Cardiac muscle cell (in vitro differentiated cells and primary cell): ENCODE data around the gene RACK1. TPM values are rescaled to one million over a fixed set of nuclear protein-coding genes. Genes with fewer than 3 reads are reported as not detected.
A peak's percentile ranks its signal among the peaks of the same experiment; 100 is the strongest.

Experiments
- DNase-seq, 2 donors: peaks; one replicate each; pipeline versions ENCODE4 v3.0.0 to v3.0.0-alpha.2; 2010 to 2017; ENCODE audit warnings: low read depth in 1 of 2, low spot score in 1 of 2
- H3K27ac ChIP-seq: fragments of 200-600 bp; sonication (generic); 2 replicates; pipeline ENCODE4 v1.5.1; 2016
- H3K27me3 ChIP-seq: fragments of 200-600 bp; sonication (generic); 2 replicates; pipeline ENCODE4 v1.6.0; 2016; ENCODE audit warnings: control low read depth
- H3K36me3 ChIP-seq: fragments of 200-600 bp; sonication (generic); 2 replicates; pipeline ENCODE4 v1.5.1; 2016; ENCODE audit warnings: control low read depth
- H3K4me1 ChIP-seq: fragments of 200-600 bp; sonication (generic); 2 replicates; pipeline ENCODE4 v1.8.1; 2017; ENCODE audit warnings: low read depth, mild to moderate bottlenecking, mixed run types
- H3K4me3 ChIP-seq: fragments of 200-600 bp; sonication (generic); 2 replicates; pipeline ENCODE4 v1.5.1; 2016; ENCODE audit warnings: mild to moderate bottlenecking
- H3K9me3 ChIP-seq: fragments of 200-600 bp; sonication (generic); 2 replicates; pipeline ENCODE4 v1.5.1; 2017; ENCODE audit warnings: low read depth, mild to moderate bottlenecking, control low read depth
- CTCF ChIP-seq: IDR thresholded peaks from 2 replicates; pipeline ENCODE4 v1.5.1; 2012; ENCODE audit warnings: low read depth, mild to moderate bottlenecking, low read length
- polyA plus RNA-seq: library from polyadenylated mRNA; unstranded; fragments of >200 nt; fragmentation: Nextera tagmentation; extraction: Ambion mirVana; gene quantifications from 2 replicates; pipeline ENCODE4 v1.2.1, GENCODE V29; 2016
- total RNA-seq: library from RNA; depleted of rRNA; stranded (reverse); fragments of >200 nt; gene quantifications from 2 replicates; pipeline ENCODE4 v1.2.3, GENCODE V29; 2016

The RACK1 gene
- total and polyA plus RNA-seq, 2 experiments from 2014 or later, result 803 to 2,235 TPM

- Histone ChIP-seq H3K9me3 (no peaks in the 10 kb centered on the region), H3K36me3 (no peaks in the 10 kb centered on the region), H3K27me3 (no peaks in the 10 kb centered on the region), H3K4me1 (no peaks in the 10 kb centered on the region), H3K27ac (peak within 1 kb of the TSS; percentile 85), H3K4me3 (peak within 1 kb of the TSS; percentile 80)
- TF ChIP-seq CTCF, result no peak
- DNase-seq, result peak; percentile 98 to 99
Measured at GRCh38 chr5:181223058-181223728, 20.5 kb downstream of the RACK1 start, which contains the start of gene TRIM41. TRIM41 (plus strand) TSS chr5:181223281; CDS start chr5:181224000, 719 bp downstream.

- DNase-seq, result no peak
- H3K4me1 ChIP-seq, result no peaks in the 10 kb centered on the region
- H3K36me3 ChIP-seq, result no peaks in the 10 kb centered on the region
- H3K9me3 ChIP-seq, result no peaks in the 10 kb centered on the region
- TF ChIP-seq CTCF, result no peak
- no peaks in the 10 kb centered on the region for H3K27me3 ChIP-seq
- peak overlapping the region; percentile 80 for H3K4me3 ChIP-seq
- peak overlapping the region; percentile 39 for H3K27ac ChIP-seq
Measured at GRCh38 chr5:181222630-181223057, 21.1 kb downstream of the RACK1 start.

GRCh38 chr5:181221792-181222629, 21.7 kb downstream of the RACK1 start:
- no peak for TF ChIP-seq CTCF
- peak; percentile 82 to 93 for DNase-seq
- no peaks in the 10 kb centered on the region for H3K36me3 ChIP-seq
- H3K9me3 ChIP-seq, result no peaks in the 10 kb centered on the region
- H3K27ac ChIP-seq, result peak overlapping the region; percentile 39
- no peaks in the 10 kb centered on the region for H3K27me3 ChIP-seq
- H3K4me1 ChIP-seq, result no peaks in the 10 kb centered on the region
- peak overlapping the region; percentile 80 for H3K4me3 ChIP-seq

DNA sequence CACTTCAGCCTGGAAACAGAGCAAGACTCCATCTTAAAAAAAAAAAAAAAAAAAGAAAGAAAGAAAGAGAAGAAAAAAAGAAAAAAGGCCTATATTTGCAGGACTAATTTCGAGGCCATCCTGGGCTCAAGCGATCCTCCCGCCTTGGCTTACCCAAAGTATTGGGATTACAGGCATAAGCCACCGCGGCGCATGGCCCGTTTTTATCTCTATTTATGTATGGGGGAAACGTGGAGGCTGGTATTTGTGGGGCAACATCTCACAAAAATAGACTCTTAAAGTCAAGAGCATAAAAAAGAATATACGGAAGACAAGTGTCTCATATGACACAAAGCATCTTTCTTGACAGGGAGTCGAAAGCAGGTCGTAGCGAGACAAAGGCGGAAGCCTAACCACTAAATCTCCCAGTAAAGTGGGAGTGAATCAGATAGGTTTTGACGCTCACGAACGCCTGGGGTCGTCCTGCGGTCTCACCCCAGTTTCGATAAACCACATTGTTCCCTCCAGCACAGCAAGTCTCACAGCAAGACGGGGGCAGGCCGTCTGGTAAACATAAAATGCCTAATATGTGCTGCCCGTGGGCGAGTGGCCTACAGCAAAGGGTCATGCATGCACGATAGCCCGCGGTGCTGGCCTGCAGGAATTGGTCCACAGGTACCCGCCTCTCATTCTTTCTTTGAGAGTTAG, 22.5 kb downstream of the RACK1 start:
- peak overlapping the region; percentile 39 for H3K27ac ChIP-seq
- peak overlapping the region; percentile 80 for H3K4me3 ChIP-seq
- H3K36me3 ChIP-seq, result no peaks in the 10 kb centered on the region
- no peaks in the 10 kb centered on the region for H3K4me1 ChIP-seq
- DNase-seq, result no peak
- no peak for TF ChIP-seq CTCF
- peaks cover 5% of the 10 kb centered on the region for H3K27me3 ChIP-seq
- no peaks in the 10 kb centered on the region for H3K9me3 ChIP-seq

DNA sequence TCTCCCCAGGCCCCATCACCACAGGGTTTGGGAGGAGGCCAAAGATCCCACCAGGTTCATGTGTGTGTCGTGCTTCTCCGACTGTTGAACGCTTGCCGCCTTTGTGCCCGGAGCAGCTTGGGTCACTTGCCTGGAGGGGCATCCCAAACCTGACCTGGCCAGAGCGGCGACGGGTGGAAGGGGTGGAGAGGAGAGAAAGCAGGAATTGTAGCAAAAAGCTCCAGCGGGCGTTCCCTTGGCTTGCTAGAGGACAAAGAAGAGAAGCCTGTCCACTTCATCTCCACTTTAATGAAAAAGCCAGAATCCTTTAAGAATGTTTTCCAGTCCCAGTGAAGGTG, 23.6 kb downstream of the RACK1 start:
- Histone ChIP-seq H3K36me3 (no peaks in the 10 kb centered on the region), H3K9me3 (no peaks in the 10 kb centered on the region), H3K4me1 (no peaks in the 10 kb centered on the region), H3K27ac (no peak overlapping the region), H3K27me3 (peaks cover 10% of the 10 kb centered on the region), H3K4me3 (no peak overlapping the region)
- no peak for DNase-seq
- TF ChIP-seq CTCF, result no peak
